Left cardiac atrium (tissue), 4 donors: ENCODE data around the gene TBC1D14. TPM values are rescaled to one million over a fixed set of nuclear protein-coding genes. Genes with fewer than 3 reads are reported as not detected.
"Not testable (repeated sequence)": the region's sequence is repeated elsewhere in the genome, so short reads cannot be mapped to it uniquely, and the experiment has no call there.

Experiments
- ATAC-seq, 2 donors: fragments of 200-7000 bp; cut with Tn5 transposase; one replicate each; pipeline ENCODE4 v1.9.1; 2020; ENCODE audit warnings: mild to moderate bottlenecking in 2 of 2, moderate library complexity in 2 of 2
- DNase-seq: peaks from one replicate; pipeline ENCODE4 v3.0.0-alpha.2; 2020
- intact Hi-C, 2 donors: fragments of 100-400 bp; cut with DNase I; formaldehyde crosslinking; loops; one replicate each; pipeline versions ENCODE4 v1.14.1 to v1.15.1; 2022 to 2023
- total RNA-seq, 2 donors: library from RNA; stranded (reverse); fragmentation: NEBNext Ultra II Directional; extraction: Animal tissue kit (Norgen Biotek cat#: 25700); gene quantifications; one replicate each; pipeline ENCODE4 v1.2.1, GENCODE V29; 2021
- donor health status: DM: no; HTN: yes; CAD: no.
- donor health status: DM: no; HTN: yes; CAD: no; lungs with severe emphysema.
- donor health status: DM: yes; HTN: yes; CAD: no.
- donor health status: Dilated cardiomyopathy.

Gene TBC1D14
- total RNA-seq, 2 donors from 2014 or later, result 34.7 to 35.9 TPM

- DNase-seq (no peak), ATAC-seq (peak in 1 of 2 donors; percentile 4)
- intact Hi-C loops, result no loop called here
These were observed 20.4 kb upstream of the TBC1D14 start for GRCh38 chr4:6889101-6889735.

GRCh38 chr4:6889736-6890324 lies 19.8 kb upstream of the TBC1D14 start:
- ATAC-seq (no peak), DNase-seq (no peak)
- intact Hi-C loops, result no loop called here

- no peak for DNase-seq
- intact Hi-C loops, result no loop called here
- no peak for ATAC-seq
These were observed 19.3 kb upstream of the TBC1D14 start for GRCh38 chr4:6890358-6890757.

- ATAC-seq, DNase-seq, intact Hi-C loops: not testable (repeated sequence)
These were observed 18.7 kb upstream of the TBC1D14 start for GRCh38 chr4:6890971-6891370.

GRCh38 chr4:6891436-6892170 lies 18.0 kb upstream of the TBC1D14 start:
- DNase-seq (no peak), ATAC-seq (peak in 1 of 2 donors; percentile 7)
- intact Hi-C loops, result no loop called here

GRCh38 chr4:6892190-6892908 lies 17.3 kb upstream of the TBC1D14 start:
- DNase-seq, result peak; percentile 50
- peak; percentile 29 to 52 for ATAC-seq
- intact Hi-C loops, result no loop called here

- ATAC-seq (no peak), DNase-seq (no peak)
- intact Hi-C loops, result no loop called here
These were observed 16.8 kb upstream of the TBC1D14 start for GRCh38 chr4:6892909-6893202.

GRCh38 chr4:6893449-6894085 lies 16.1 kb upstream of the TBC1D14 start:
- DNase-seq, result no peak
- ATAC-seq, result no peak
- intact Hi-C loops, result no loop called here

- ATAC-seq, result no peak
These were observed 15.5 kb upstream of the TBC1D14 start for GRCh38 chr4:6894086-6894478.

GRCh38 chr4:6894528-6895498 lies 14.8 kb upstream of the TBC1D14 start:
- intact Hi-C loops, result no loop called here
- ATAC-seq, result no peak
- DNase-seq, result no peak

More at GRCh38 chr4:6894086-6894478, 15.5 kb upstream of the TBC1D14 start:
- DNase-seq, result no peak
- intact Hi-C loops, result no loop called here

- DNase-seq (no peak), ATAC-seq (no peak)
- intact Hi-C loops, result no loop called here
These were observed 13.6 kb upstream of the TBC1D14 start for GRCh38 chr4:6896035-6896434.

GRCh38 chr4:6898763-6899162 lies 10.9 kb upstream of the TBC1D14 start:
- ATAC-seq (no peak), DNase-seq (no peak)
- intact Hi-C loops, result no loop called here

- DNase-seq, result no peak
- intact Hi-C loops, result no loop called here
- ATAC-seq, result no peak
These were observed 9.3 kb upstream of the TBC1D14 start for GRCh38 chr4:6900181-6900812.

GRCh38 chr4:6900956-6901355 lies 8.7 kb upstream of the TBC1D14 start:
- intact Hi-C loops, result no loop called here
- no peak for ATAC-seq
- DNase-seq, result no peak

GRCh38 chr4:6901669-6902317 lies 7.8 kb upstream of the TBC1D14 start:
- intact Hi-C loops, result no loop called here
- no peak for DNase-seq
- peak in 1 of 2 donors; percentile 46 for ATAC-seq

- DNase-seq (no peak), ATAC-seq (peak; percentile 15 to 21)
- intact Hi-C loops, result no loop called here
These were observed 7.1 kb upstream of the TBC1D14 start for GRCh38 chr4:6902318-6903042.
